GM18868 (cell line): ENCODE measurements around the gene CATSPER1.

ENCODE experiments used
- ATAC-seq: cut with Tn5 transposase; IDR thresholded peaks from one replicate; pipeline ENCODE4 v1.9.1; 2021; ENCODE audit warnings: mild to moderate bottlenecking, moderate library complexity; ENCODE audit not compliant: unreplicated experiment

Gene CATSPER1

DNA sequence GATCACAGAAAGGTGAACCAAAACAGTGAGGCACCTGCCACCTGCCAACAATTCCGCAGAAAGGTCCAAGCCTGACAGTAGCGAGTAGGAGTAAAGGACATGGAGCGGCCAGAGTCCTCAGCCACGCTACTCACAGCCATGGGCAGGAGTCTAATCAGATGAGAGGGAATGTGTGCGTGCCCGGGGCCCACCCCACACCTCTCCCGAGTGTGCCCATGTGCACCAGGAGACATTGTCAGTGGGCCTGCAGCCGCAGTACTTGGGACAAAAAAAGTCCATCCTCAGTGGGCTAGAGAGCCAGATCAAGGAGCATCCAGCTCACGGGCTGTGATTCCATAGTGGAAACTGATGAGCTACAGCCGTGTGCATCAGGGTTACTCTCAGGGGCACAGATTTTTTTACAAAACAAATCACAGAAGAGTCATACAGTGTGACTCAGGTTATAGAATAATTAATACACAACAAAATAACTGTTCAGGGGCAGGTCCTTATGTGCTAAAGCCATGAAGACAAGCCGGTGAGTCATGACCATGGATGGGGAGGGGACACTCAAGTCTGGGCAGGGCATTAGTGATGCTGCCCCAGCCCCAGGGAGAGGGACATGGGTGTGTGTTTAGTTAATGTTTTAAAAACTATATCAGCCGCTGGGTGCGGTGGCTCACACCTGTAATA, 52.7 kb downstream of the CATSPER1 start:
- no peak for ATAC-seq

DNA sequence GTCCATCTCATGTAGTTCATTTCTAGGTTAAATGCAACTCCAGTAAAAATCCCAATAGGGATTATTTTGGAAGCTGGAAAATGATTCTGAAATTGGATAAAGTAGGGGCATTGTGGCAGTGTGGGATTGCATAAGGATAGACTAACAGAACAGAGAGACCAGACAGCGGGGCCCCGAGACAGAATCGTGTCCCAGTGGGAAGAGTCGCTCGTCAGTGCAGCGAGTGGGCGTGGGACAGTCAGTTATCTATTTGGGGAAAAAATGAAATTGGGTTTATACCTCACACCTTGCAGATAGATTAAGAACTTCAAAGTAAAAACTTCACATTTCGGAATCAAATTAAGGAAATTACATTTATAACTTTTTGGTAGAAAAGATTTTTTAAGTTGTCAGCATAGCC, 54.2 kb downstream of the CATSPER1 start:
- ATAC-seq = no peak

DNA sequence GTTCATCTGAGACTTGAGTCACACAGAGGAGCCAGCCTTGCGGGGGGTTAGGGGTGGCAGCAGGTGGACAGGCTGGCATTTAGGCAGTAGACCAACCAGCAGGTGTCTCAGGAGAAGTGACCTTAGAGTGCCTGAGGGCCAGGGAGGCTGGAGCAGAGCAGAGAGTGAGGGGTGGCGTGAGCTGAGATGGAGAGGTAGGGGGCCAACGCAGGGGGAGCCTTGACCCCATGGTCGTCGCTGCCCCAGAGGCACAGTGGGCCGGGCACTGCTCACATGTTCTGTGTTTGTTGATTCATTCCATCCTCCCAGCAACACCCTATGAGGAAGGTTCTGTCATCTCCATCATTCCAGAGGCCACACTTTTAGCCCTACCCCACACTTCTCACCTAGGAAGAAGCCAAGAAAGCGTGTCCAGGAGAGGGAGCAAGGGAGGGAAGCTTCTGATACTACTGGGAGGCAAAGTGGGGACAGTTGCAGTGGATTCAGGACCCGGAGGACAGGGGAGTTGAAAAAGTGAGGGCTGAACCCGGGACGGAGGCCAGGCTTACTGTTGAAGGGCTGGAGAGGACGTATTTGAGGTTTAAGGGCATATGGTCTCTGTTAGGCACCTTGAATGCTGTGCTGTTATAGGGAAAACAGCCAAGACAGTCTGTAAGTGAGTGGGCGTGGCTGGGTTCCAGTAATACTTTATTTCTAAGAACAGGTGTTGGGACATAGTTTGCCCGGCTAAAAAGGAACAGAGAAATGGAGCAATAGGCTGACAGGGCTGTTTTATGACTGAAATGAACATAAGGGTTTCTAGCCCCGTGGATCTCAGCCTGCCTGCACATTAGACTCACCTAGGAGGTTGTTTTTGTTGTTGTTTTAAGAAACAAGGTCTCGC, 57.4 kb downstream of the CATSPER1 start:
- no peak for ATAC-seq

DNA sequence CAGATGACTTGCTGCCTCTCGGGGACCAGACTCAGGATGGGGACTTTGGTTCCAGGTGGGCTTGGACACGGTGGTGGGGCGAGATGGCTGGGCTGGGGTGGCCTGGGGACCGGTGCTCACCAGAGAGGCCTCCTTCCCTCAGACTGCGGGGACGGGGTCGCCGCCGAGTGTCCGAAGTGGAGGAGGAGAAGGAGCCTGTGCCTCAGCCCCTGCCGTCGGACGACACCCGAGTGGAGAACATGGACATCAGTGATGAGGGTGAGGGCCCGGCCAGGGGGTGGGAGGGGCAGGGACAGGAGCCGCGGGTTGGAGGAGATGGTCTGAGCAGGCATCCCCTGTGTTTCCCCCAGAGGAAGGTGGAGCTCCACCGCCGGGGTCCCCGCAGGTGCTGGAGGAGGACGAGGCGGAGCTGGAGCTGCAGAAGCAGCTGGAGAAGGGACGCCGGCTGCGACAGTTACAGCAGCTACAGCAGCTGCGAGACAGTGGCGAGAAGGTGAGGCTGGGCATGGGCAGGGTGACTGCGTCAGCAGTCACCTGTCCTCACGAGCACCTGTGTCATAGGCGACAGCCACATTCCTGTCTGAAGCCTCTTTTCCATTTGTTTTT, 58.8 kb downstream of the CATSPER1 start:
- no peak for ATAC-seq
